H1 (cell line): ENCODE data around the gene NFKB1. TPM values are rescaled to one million over a fixed set of nuclear protein-coding genes. Genes with fewer than 3 reads are reported as not detected.

Experiments
- CTCF ChIA-PET: fragments of 300-600 bp; sonication (Branson Sonifier 250); formaldehyde crosslinking; loops from one replicate; lab custom pipeline; 2021; ENCODE audit not compliant: partially characterized antibody; lab: Charles Lee
- POLR2A ChIA-PET: fragments of 300-600 bp; sonication (Branson Sonifier 250); formaldehyde crosslinking; loops from one replicate; lab custom pipeline; 2021; ENCODE audit warnings: inconsistent platforms; ENCODE audit not compliant: partially characterized antibody; lab: Charles Lee
- DNase-seq, 2 experiments: peaks; one replicate each; pipeline versions ENCODE4 v3.0.0 to v3.0.0-alpha.2; 2010 to 2022; ENCODE audit warnings: low spot score in 2 of 2, low read depth in 1 of 2, mixed read lengths in 1 of 2
- FAIRE-seq: peaks from 2 replicates; lab custom pipeline; 2011; peaks lifted over from hg19 to GRCh38; lab: Jason Lieb, UNC
- H2AFZ ChIP-seq: 2 replicates; pipeline ENCODE4 v1.8.1; 2012; ENCODE audit warnings: low read length, inconsistent platforms
- H2AK5ac ChIP-seq: 2 replicates; pipeline ENCODE4 v1.6.1; 2013; ENCODE audit warnings: low read depth, low read length
- H2BK120ac ChIP-seq: replicated peaks from 2 replicates; pipeline ENCODE3; 2013; ENCODE audit warnings: low read depth, low read length, inconsistent platforms
- H2BK12ac ChIP-seq: 2 replicates; pipeline ENCODE4 v1.6.1; 2013; ENCODE audit warnings: low read depth, low read length
- H2BK15ac ChIP-seq: 2 replicates; pipeline ENCODE4 v1.6.1; 2013; ENCODE audit warnings: low read length
- H2BK20ac ChIP-seq: 2 replicates; pipeline ENCODE4 v1.6.1; 2013; ENCODE audit warnings: low read length
- H2BK5ac ChIP-seq: 2 replicates; pipeline ENCODE4 v1.6.1; 2013; ENCODE audit warnings: low read depth, low read length
- H3K14ac ChIP-seq: 2 replicates; pipeline ENCODE4 v1.6.1; 2013; ENCODE audit warnings: inconsistent platforms; ENCODE audit not compliant: insufficient read length
- H3K18ac ChIP-seq: 2 replicates; pipeline ENCODE4 v1.6.1; 2013; ENCODE audit warnings: low read length; ENCODE audit errors: extremely low read depth
- H3K23ac ChIP-seq: 2 replicates; pipeline ENCODE4 v1.6.1; 2013; ENCODE audit warnings: inconsistent platforms; ENCODE audit not compliant: insufficient read length
- H3K23me2 ChIP-seq: 2 replicates; pipeline ENCODE4 v1.6.1; 2013; ENCODE audit warnings: low read depth, low read length
- H3K27ac ChIP-seq: 2 replicates; pipeline ENCODE4 v1.6.1; 2011; ENCODE audit warnings: low read depth, low read length, inconsistent platforms
- H3K27me3 ChIP-seq, 4 experiments: replicated peaks in 1 of 4; 1 replicate in 1 of 4; 2 replicates in 3 of 4; pipeline versions ENCODE4 v1.6.1 to v1.8.1; 2011 to 2013; ENCODE audit warnings: low read length in 3 of 4, mild to moderate bottlenecking in 3 of 4, inconsistent platforms in 2 of 4, mixed read lengths in 2 of 4, moderate library complexity in 1 of 4; ENCODE audit not compliant: control insufficient read depth in 3 of 4, insufficient read depth in 3 of 4; ENCODE audit errors: extremely low read depth in 1 of 4
- H3K36me3 ChIP-seq, 4 experiments: 2 replicates each; pipeline versions ENCODE4 v1.6.1 to v1.8.1; 2011 to 2013; ENCODE audit warnings: mild to moderate bottlenecking in 4 of 4, low read length in 3 of 4, moderate library complexity in 2 of 4, control low read depth in 1 of 4, inconsistent platforms in 1 of 4; ENCODE audit not compliant: insufficient read depth in 4 of 4, control insufficient read depth in 2 of 4
- H3K4ac ChIP-seq: replicated peaks from 2 replicates; pipeline ENCODE3; 2013; ENCODE audit warnings: low read length, low read depth, mixed read lengths, inconsistent platforms; ENCODE audit not compliant: insufficient read length
- H3K4me1 ChIP-seq, 4 experiments: replicated peaks in 1 of 4; 1 replicate in 1 of 4; 2 replicates in 3 of 4; pipeline versions ENCODE4 v1.6.1 to v1.8.1; 2011 to 2013; ENCODE audit warnings: low read length in 3 of 4, inconsistent platforms in 2 of 4, mixed read lengths in 1 of 4; ENCODE audit not compliant: insufficient read depth in 4 of 4, control insufficient read depth in 3 of 4
- H3K4me2 ChIP-seq, 2 experiments: 2 replicates each; pipeline versions ENCODE4 v1.6.1 to v1.8.1; 2011 to 2013; ENCODE audit warnings: low read depth in 2 of 2, low read length in 2 of 2, control low read depth in 1 of 2, inconsistent platforms in 1 of 2, mild to moderate bottlenecking in 1 of 2; ENCODE audit not compliant: insufficient read depth in 1 of 2
- H3K4me3 ChIP-seq, 4 experiments: fragments of 200-600, 300-600 bp in 1 of 4; sonication (generic), shearing (Covaris generic), sonication (Bioruptor Twin) in 1 of 4; 2 replicates each; pipeline versions ENCODE4 v1.5.1 to v1.8.1; 2011 to 2016; ENCODE audit warnings: low read length in 4 of 4, low read depth in 3 of 4, control low read depth in 2 of 4, inconsistent platforms in 2 of 4, mild to moderate bottlenecking in 2 of 4, mixed read lengths in 1 of 4, moderate library complexity in 1 of 4; ENCODE audit not compliant: insufficient read depth in 2 of 4; ENCODE audit errors: extremely low read depth in 1 of 4
- H3K56ac ChIP-seq: replicated peaks from 2 replicates; pipeline ENCODE3; 2013; ENCODE audit warnings: low read depth, mild to moderate bottlenecking, mixed read lengths, low read length, inconsistent platforms; ENCODE audit not compliant: insufficient read length
- H3K79me1 ChIP-seq: 2 replicates; pipeline ENCODE4 v1.6.1; 2013; ENCODE audit warnings: low read depth, low read length, control low read depth
- H3K79me2 ChIP-seq, 2 experiments: 2 replicates each; pipeline versions ENCODE4 v1.6.1 to v1.8.1; 2012 to 2013; ENCODE audit warnings: low read length in 2 of 2, mild to moderate bottlenecking in 2 of 2, inconsistent platforms in 1 of 2; ENCODE audit not compliant: insufficient read depth in 2 of 2, control insufficient read depth in 1 of 2
- H3K9ac ChIP-seq, 4 experiments: replicated peaks in 1 of 4; 1 replicate in 1 of 4; 2 replicates in 3 of 4; pipeline versions ENCODE4 v1.6.1 to v1.8.1; 2011 to 2013; ENCODE audit warnings: low read depth in 3 of 4, low read length in 3 of 4, control low read depth in 2 of 4, mild to moderate bottlenecking in 2 of 4, moderate library complexity in 2 of 4, inconsistent platforms in 1 of 4; ENCODE audit errors: extremely low read depth in 1 of 4
- H3K9me3 ChIP-seq, 2 experiments: 2 replicates each; pipeline versions ENCODE4 v1.6.1 to v1.8.1; 2012 to 2013; ENCODE audit warnings: mild to moderate bottlenecking in 2 of 2, moderate library complexity in 2 of 2, control low read depth in 1 of 2, inconsistent platforms in 1 of 2, low read depth in 1 of 2, low read length in 1 of 2, mixed read lengths in 1 of 2; ENCODE audit not compliant: insufficient read depth in 2 of 2
- H4K20me1 ChIP-seq, 2 experiments: replicated peaks in 1 of 2; 2 replicates each; pipeline versions ENCODE3 to v1.8.1; 2011 to 2013; ENCODE audit warnings: inconsistent platforms in 2 of 2, low read length in 2 of 2, mild to moderate bottlenecking in 1 of 2; ENCODE audit not compliant: insufficient read depth in 2 of 2, control insufficient read depth in 1 of 2
- H4K5ac ChIP-seq: 2 replicates; pipeline ENCODE4 v1.6.1; 2013; ENCODE audit warnings: low read length, low read depth, mixed read lengths, inconsistent platforms; ENCODE audit not compliant: insufficient read length
- H4K8ac ChIP-seq: 2 replicates; pipeline ENCODE4 v1.8.0; 2013; ENCODE audit warnings: mild to moderate bottlenecking, moderate library complexity, low read length, inconsistent platforms; ENCODE audit not compliant: insufficient read depth; ENCODE audit errors: extremely low read depth
- H4K91ac ChIP-seq: replicated peaks from 2 replicates; pipeline ENCODE3; 2013; ENCODE audit warnings: low read length, mixed read lengths, inconsistent platforms; ENCODE audit not compliant: insufficient read length
- ASH2L ChIP-seq: fragments of 200-600, 300-600 bp; sonication (generic); IDR thresholded peaks from one replicate; pipeline ENCODE4 v1.7.1; 2017; ENCODE audit warnings: low read length
- CHD2 ChIP-seq: IDR thresholded peaks from 2 replicates; pipeline ENCODE4 v1.6.1; 2012; ENCODE audit warnings: low read length, improper control_type of control experiment
- CREB1 ChIP-seq: IDR thresholded peaks from 2 replicates; pipeline ENCODE4 v1.6.1; 2012; ENCODE audit warnings: inconsistent platforms
- CTCF ChIP-seq, 3 experiments: IDR thresholded peaks; 1 replicate in 2 of 3; 2 replicates in 1 of 3; pipeline versions ENCODE4 v1.5.1 to v1.6.1; 2011; ENCODE audit warnings: low read length in 3 of 3, mild to moderate bottlenecking in 3 of 3, inconsistent platforms in 2 of 3, low read depth in 1 of 3, moderate library complexity in 1 of 3; ENCODE audit not compliant: insufficient read depth in 1 of 3; ENCODE audit errors: control extremely low read depth in 1 of 3
- FOSL1 ChIP-seq: IDR thresholded peaks from 2 replicates; pipeline ENCODE4 v1.6.1; 2011; ENCODE audit warnings: mild to moderate bottlenecking, low read depth, low read length, moderate library complexity; ENCODE audit not compliant: insufficient read depth
- HDAC2 ChIP-seq, 2 experiments: fragments of 300-600 bp in 1 of 2; sonication (generic) in 1 of 2; IDR thresholded peaks; 2 replicates each; pipeline ENCODE4 v1.6.1; 2011 to 2012; ENCODE audit warnings: low read depth in 2 of 2, low read length in 2 of 2, mild to moderate bottlenecking in 2 of 2, moderate library complexity in 2 of 2, borderline replicate concordance in 1 of 2, inconsistent platforms in 1 of 2
- JUND ChIP-seq: IDR thresholded peaks from 2 replicates; pipeline ENCODE4 v1.6.1; 2011; ENCODE audit warnings: mild to moderate bottlenecking, improper control_type of control experiment, low read length
- MAFK ChIP-seq: IDR thresholded peaks from 2 replicates; pipeline ENCODE4 v1.6.1; 2012; ENCODE audit warnings: low read depth, mild to moderate bottlenecking, improper control_type of control experiment, low read length
- SP2 ChIP-seq: IDR thresholded peaks from 2 replicates; pipeline ENCODE4 v1.6.1; 2012; ENCODE audit warnings: mild to moderate bottlenecking, low read length, inconsistent platforms
- SUZ12 ChIP-seq: fragments of 200-600 bp; sonication (generic); IDR thresholded peaks from 2 replicates; pipeline ENCODE4 v1.6.1; 2012; ENCODE audit warnings: mild to moderate bottlenecking, inconsistent platforms, low read length, moderate library complexity, mixed read lengths
- TBP ChIP-seq: IDR thresholded peaks from 2 replicates; pipeline ENCODE4 v1.6.1; 2011; ENCODE audit warnings: low read depth, low read length, improper control_type of control experiment
- TEAD4 ChIP-seq: IDR thresholded peaks from 2 replicates; pipeline ENCODE4 v1.6.1; 2012; ENCODE audit warnings: low read depth, low read length, inconsistent platforms, mixed read lengths
- WGBS, 2 experiments: shearing (Covaris generic) in 1 of 2; methylation state at CpG; one replicate each; pipeline versions ENCODE4 v1.1.6 to v1.1.7; 2013 to 2015; ENCODE audit warnings: low lambda C conversion rate in 2 of 2, mixed read lengths in 2 of 2, inconsistent platforms in 1 of 2, low coverage in 1 of 2, missing lambda C conversion rate in 1 of 2; ENCODE audit not compliant: insufficient replicate concordance in 2 of 2, insufficient coverage in 1 of 2, insufficient read length in 1 of 2; ENCODE audit errors: extremely low coverage in 1 of 2, missing lambda C conversion rate in 1 of 2; 5-methylcytosine and 5-hydroxymethylcytosine counted together
- polyA plus RNA-seq, 7 experiments: library from polyadenylated mRNA; depleted of rRNA in 3 of 7; stranded (reverse) in 5 of 7; unstranded in 2 of 7; fragments of >200 nt in 5 of 7; fragments of 200-250 nt in 2 of 7; gene quantifications; 1 replicate in 5 of 7; 2 replicates in 1 of 7; 4 replicates in 1 of 7; pipeline versions ENCODE4 v1.2.1 to v1.2.3, GENCODE V29; 2011 to 2013; ENCODE audit warnings: missing spikeins in 2 of 7, mixed read lengths in 2 of 7
- total RNA-seq: library from RNA; stranded (reverse); fragmentation: NEBNext Ultra II Directional; extraction: Animal tissue kit (Norgen Biotek cat#: 25700); gene quantifications from 2 replicates; pipeline ENCODE4 v1.2.1, GENCODE V29; 2021

The NFKB1 gene
- total and polyA plus RNA-seq, 2 of the 8 experiments (the other 6 are each of a cell fraction or from before 2014, with no cell fraction given) = 2.9 to 6.8 TPM

GRCh38 chr4:102633100-102633499 is 131.9 kb downstream of the NFKB1 start:
- Histone ChIP-seq H3K4me1 (no peaks in the 10 kb centered on the region), H4K20me1 (no peaks in the 10 kb centered on the region), H3K14ac (no peak overlapping the region), H3K56ac (no peak overlapping the region), H3K23me2 (no peaks in the 10 kb centered on the region), H2BK5ac (no peak overlapping the region), H4K5ac (no peak overlapping the region), H3K36me3 (peaks cover 4 to 18% (median 10%) of the 10 kb centered on the region in 4 experiments; a peak in 7 of 8 replicates), H3K79me2 (no peaks in the 10 kb centered on the region), H3K4me2 (no peak overlapping the region), H3K9me3 (no peaks in the 10 kb centered on the region), H3K79me1 (no peaks in the 10 kb centered on the region), H2BK20ac (no peak overlapping the region), H2AK5ac (no peak overlapping the region), H4K91ac (no peak overlapping the region), H3K9ac (no peak overlapping the region), H3K27me3 (no peaks in the 10 kb centered on the region), H2AFZ (no peak overlapping the region), H3K23ac (no peak overlapping the region), H2BK120ac (no peak overlapping the region), H3K27ac (no peak overlapping the region), H2BK15ac (no peak overlapping the region), H3K18ac (no peak overlapping the region), H3K4me3 (no peak overlapping the region), H3K4ac (no peak overlapping the region), H2BK12ac (no peak overlapping the region), H4K8ac (no peak overlapping the region)
- ChIA-PET POLR2A (no interaction called here), CTCF (interaction anchor here (0.6 to 1.7 kb wide), 4 partner anchors 9 to 399 kb away, joined by 3 to 4 read pairs (median 4); no protein-coding TSS in a partner anchor)
- 87% methylated on average over 6 of the region's 6 CpGs; no CpG with 5 or more reads in 1 of the 2 experiments for WGBS, 2 experiments
- FAIRE-seq (no peak), DNase-seq (no peak)
- TF ChIP-seq CREB1 (no peak), CTCF (IDR thresholded peaks at IDR 0.05; ENCODE audit: control extremely low read depth in 1 of 3, insufficient read depth in 1 of 3, low read depth in 1 of 3, low read length in 3 of 3) (no peak), SUZ12 (no peak), ASH2L (no peak), TBP (no peak), TEAD4 (no peak), JUND (no peak), HDAC2 (IDR thresholded peaks at IDR 0.05; ENCODE audit: borderline replicate concordance in 1 of 2, low read depth in 2 of 2, low read length in 2 of 2) (no peak), CHD2 (no peak), MAFK (no peak), FOSL1 (no peak), SP2 (no peak)
